ENCODE data around the gene KCNH8.

KCNH8 gene

DNA sequence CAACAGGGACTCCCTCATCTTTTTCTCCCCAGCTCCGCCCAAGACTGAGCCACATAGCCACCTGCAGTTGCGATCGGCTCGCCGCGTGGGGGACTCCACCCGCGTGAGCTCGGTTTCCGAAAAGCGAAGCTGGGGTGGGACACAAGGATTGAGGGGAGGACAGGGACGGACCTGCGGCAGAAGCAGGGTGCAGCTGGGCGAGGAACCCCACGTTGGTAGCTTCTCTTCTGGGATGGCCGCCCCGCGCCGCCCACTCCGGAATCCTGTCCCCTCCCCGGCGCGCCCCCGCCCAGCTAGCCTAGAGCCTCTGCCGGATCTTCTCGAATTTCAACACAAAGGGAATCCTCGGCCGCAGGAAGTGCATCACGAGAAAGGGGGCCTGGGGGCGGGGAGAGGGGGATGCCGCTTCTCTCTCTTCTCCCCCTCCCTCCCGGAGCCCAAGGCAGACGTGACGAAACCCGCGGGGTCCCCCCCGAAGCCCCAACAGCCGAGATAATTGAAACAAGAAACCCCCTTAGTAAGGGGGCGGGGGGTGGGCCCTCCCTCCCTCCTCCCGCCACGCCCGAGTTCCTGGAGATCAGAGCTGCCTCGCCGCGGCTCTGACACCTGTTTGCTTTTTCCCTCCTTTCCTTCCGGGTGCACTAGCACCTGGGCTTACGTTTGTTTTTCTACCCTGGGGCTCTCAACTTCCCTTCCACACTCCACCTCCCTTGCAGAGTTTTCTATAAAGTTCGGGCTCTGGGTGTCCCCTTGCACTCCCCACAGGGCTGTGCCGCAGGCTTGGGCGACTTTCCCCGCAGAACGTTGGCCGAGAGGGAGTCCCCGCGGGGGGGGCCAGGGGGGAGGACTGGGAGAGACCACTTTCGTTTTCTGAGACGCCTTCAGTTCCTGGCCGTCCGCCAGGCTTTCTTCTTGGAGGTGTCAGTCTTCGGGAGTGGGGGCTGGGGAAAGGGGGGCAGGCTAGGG, 1.3 kb upstream of the KCNH8 start:
- H3K27ac ChIP-seq (ENCODE audit: low read depth, low read length): no peak overlapping the region
- H3K36me3 ChIP-seq (ENCODE audit: control insufficient read depth, insufficient read depth, low read length): no peaks in the 10 kb centered on the region
- H3K9ac ChIP-seq (ENCODE audit: low read length): no peak overlapping the region
- no peaks in the 10 kb centered on the region for H3K27me3 ChIP-seq (ENCODE audit: control insufficient read depth, insufficient read depth, low read length)
- H3K4me3 ChIP-seq (ENCODE audit: low read length): peak overlapping the region; percentile 87
- peaks cover 4% of the 10 kb centered on the region for H3K4me1 ChIP-seq (ENCODE audit: control insufficient read depth, insufficient read depth, low read length)

DNA sequence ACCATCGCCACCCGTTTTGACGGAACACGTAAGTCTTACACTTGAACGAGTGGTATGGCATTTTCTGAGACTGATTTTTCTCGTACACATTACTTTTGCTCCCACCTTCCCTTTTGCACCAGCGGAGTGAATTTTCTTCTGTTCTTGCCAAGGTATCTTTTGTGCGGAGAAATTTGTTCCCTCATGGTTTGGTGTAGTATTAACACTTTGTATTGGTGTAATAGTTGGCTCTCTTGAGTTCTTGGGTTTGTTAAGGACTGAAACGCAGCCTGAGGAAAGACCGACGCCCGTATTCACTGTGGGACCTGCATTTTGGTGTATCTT, 420 bp downstream of the KCNH8 start:
- peaks cover 4% of the 10 kb centered on the region for H3K4me1 ChIP-seq (ENCODE audit: control insufficient read depth, insufficient read depth, low read length)
- no peaks in the 10 kb centered on the region for H3K36me3 ChIP-seq (ENCODE audit: control insufficient read depth, insufficient read depth, low read length)
- H3K27ac ChIP-seq (ENCODE audit: low read depth, low read length): no peak overlapping the region
- no peaks in the 10 kb centered on the region for H3K27me3 ChIP-seq (ENCODE audit: control insufficient read depth, insufficient read depth, low read length)
- H3K4me3 ChIP-seq (ENCODE audit: low read length): peak overlapping the region; percentile 54
- H3K9ac ChIP-seq (ENCODE audit: low read length): no peak overlapping the region

DNA sequence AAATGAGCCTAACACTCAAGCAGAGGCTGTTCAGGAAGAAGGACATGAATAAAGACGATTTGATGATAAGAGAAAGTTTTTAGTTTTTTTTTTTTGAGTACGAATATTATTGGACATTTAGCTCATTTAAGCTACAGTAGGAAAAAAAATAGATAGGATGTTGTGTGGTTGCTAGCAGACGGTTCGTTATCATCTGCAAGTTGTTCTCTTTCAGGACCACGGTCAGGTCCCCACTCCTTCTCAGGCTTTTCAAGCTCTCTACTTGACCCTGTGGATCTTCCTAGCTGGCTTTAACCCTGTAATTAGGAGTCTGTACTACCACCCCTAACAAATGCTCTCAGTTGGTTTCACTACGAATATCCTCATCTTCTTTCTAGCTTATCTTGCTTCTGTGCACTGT, 1.1 kb downstream of the KCNH8 start:
- no peak overlapping the region for H3K27ac ChIP-seq (ENCODE audit: low read depth, low read length)
- H3K4me3 ChIP-seq (ENCODE audit: low read length): no peak overlapping the region

DNA sequence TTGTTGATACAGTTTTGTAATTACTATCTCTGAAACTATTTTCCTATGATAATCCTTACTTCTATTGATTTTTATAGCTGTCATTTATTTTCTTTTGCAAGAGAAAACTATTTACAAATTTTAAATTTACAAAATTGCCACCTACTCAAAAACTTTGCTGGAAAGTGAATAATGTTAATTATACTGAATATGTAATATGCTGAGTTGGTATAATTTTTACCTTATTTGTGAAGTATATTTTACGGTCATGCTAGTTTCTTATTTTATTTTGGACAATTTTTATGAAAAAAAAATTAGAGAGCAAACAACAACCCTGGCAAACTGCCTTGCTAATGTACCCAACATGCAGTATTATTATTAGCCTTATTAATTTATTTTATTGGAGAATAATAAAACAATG, 2.9 kb downstream of the KCNH8 start:
- Histone ChIP-seq H3K4me1 (ENCODE audit: control insufficient read depth, insufficient read depth, low read length) (peaks cover 4% of the 10 kb centered on the region), H3K9ac (ENCODE audit: low read length) (no peak overlapping the region), H3K27me3 (ENCODE audit: control insufficient read depth, insufficient read depth, low read length) (no peaks in the 10 kb centered on the region), H3K27ac (ENCODE audit: low read depth, low read length) (no peak overlapping the region), H3K4me3 (ENCODE audit: low read length) (no peak overlapping the region), H3K36me3 (ENCODE audit: control insufficient read depth, insufficient read depth, low read length) (no peaks in the 10 kb centered on the region)

More for the DNA sequence above, 1.1 kb downstream of the KCNH8 start:
- no peaks in the 10 kb centered on the region for H3K36me3 ChIP-seq (ENCODE audit: control insufficient read depth, insufficient read depth, low read length)
- H3K27me3 ChIP-seq (ENCODE audit: control insufficient read depth, insufficient read depth, low read length): no peaks in the 10 kb centered on the region
- H3K9ac ChIP-seq (ENCODE audit: low read length): no peak overlapping the region
- H3K4me1 ChIP-seq (ENCODE audit: control insufficient read depth, insufficient read depth, low read length): peaks cover 4% of the 10 kb centered on the region

DNA sequence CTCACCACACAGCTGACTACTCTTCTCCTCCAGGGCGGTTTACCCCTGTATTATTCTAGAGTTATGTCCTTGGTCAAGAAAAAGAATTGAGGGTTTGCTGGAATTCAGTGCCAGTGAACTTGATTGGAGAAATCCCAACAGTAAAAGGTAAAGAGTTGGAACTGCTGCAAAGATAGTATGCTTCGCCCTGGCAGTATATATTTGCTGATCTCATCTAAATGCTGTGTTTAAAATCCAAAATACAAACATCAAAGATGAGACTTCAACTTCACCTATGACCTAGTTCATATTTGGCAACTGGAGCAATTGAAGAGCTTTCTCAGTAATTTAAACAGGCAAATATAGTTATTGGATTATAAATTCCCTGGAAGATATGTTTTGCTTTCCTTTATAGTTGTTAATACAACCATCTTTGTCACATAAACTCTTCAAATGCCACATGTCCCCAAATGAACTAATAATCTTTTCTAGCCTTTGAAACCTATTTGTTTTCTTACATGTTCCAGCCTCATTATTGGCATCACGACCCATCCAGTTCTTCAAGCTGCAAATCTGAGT, 6.5 kb downstream of the KCNH8 start:
- H3K36me3 ChIP-seq (ENCODE audit: control insufficient read depth, insufficient read depth, low read length): no peaks in the 10 kb centered on the region
- no peak overlapping the region for H3K4me3 ChIP-seq (ENCODE audit: low read length)
- H3K9ac ChIP-seq (ENCODE audit: low read length): no peak overlapping the region
- no peaks in the 10 kb centered on the region for H3K4me1 ChIP-seq (ENCODE audit: control insufficient read depth, insufficient read depth, low read length)
- no peak overlapping the region for H3K27ac ChIP-seq (ENCODE audit: low read depth, low read length)
- no peaks in the 10 kb centered on the region for H3K27me3 ChIP-seq (ENCODE audit: control insufficient read depth, insufficient read depth, low read length)

DNA sequence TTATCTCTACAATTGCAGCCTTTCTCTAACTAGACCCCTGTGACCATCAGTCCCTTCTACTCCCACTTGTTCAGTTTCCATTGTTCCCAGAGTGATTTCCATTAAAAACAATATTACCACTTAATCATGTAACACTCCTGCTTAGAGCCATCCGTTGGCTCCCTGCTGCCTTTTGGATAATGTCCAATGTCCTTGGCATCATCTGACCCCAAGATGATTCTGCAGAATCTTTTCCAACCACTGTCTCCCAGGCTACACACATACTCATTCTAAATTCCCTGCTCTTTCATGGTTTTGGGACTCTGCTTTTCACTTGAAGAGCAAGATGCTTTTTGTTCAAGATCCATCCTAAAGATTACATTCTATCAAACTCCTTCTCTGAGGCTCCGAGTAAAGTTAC, 7.1 kb downstream of the KCNH8 start:
- Histone ChIP-seq H3K4me1 (ENCODE audit: control insufficient read depth, insufficient read depth, low read length) (no peaks in the 10 kb centered on the region), H3K4me3 (ENCODE audit: low read length) (no peak overlapping the region), H3K27me3 (ENCODE audit: control insufficient read depth, insufficient read depth, low read length) (no peaks in the 10 kb centered on the region), H3K9ac (ENCODE audit: low read length) (no peak overlapping the region), H3K36me3 (ENCODE audit: control insufficient read depth, insufficient read depth, low read length) (no peaks in the 10 kb centered on the region), H3K27ac (ENCODE audit: low read depth, low read length) (no peak overlapping the region)

DNA sequence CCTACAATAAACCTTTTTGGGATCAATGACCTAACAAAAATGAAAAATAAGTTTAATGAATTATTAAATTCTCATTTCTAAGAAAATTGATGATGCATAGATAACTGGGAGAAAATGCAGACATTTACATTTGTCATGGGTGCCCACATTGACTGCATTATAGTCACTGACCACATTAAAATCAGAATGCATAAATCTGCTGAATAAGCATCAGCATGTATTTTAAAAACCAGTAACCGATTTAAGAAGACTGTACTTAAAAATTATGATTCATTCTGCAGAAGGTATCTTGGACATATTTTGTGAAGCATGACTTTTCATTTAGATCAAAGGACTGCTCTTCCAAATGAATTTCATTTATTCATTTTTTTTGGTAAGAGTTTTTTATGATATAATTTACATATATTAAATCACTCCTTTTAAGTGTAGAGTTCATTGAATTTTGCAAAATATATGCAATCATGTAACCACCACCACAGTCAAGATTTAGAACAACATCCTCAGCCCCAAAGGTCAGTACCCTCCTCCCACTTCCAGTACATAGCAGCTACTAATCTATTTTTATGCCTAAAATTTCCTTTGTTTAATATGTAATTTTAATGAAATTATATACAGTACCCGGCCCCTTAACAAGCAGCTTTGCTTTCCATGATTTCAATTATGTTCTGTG, 11.8 kb downstream of the KCNH8 start:
- no peak overlapping the region for H3K27ac ChIP-seq (ENCODE audit: low read depth, low read length)
- H3K9ac ChIP-seq (ENCODE audit: low read length): no peak overlapping the region
- no peaks in the 10 kb centered on the region for H3K4me1 ChIP-seq (ENCODE audit: control insufficient read depth, insufficient read depth, low read length)
- no peak overlapping the region for H3K4me3 ChIP-seq (ENCODE audit: low read length)
- H3K27me3 ChIP-seq (ENCODE audit: control insufficient read depth, insufficient read depth, low read length): no peaks in the 10 kb centered on the region
- no peaks in the 10 kb centered on the region for H3K36me3 ChIP-seq (ENCODE audit: control insufficient read depth, insufficient read depth, low read length)

DNA sequence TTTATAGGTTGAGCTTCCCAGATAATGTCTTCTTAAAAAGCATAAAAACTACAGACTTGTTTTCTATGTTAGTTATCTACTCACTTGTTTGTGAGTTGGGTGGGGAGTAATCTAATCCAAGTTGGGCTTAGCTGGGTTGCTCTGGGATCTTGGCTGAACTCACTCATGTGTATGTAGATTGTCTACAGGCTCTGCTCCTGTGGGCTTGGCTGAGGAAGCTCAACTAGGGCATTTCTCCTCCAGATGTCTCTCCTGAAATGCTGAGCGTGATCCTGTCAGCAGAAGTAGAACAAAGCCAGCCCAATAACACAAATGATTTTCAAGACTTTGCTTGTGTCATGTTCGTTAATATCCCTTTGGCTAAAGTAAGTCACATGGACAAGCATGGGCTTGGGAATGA, 17.3 kb downstream of the KCNH8 start:
- Histone ChIP-seq H3K36me3 (ENCODE audit: control insufficient read depth, insufficient read depth, low read length) (no peaks in the 10 kb centered on the region), H3K27me3 (ENCODE audit: control insufficient read depth, insufficient read depth, low read length) (no peaks in the 10 kb centered on the region), H3K4me1 (ENCODE audit: control insufficient read depth, insufficient read depth, low read length) (no peaks in the 10 kb centered on the region), H3K9ac (ENCODE audit: low read length) (no peak overlapping the region), H3K4me3 (ENCODE audit: low read length) (no peak overlapping the region), H3K27ac (ENCODE audit: low read depth, low read length) (no peak overlapping the region)

DNA sequence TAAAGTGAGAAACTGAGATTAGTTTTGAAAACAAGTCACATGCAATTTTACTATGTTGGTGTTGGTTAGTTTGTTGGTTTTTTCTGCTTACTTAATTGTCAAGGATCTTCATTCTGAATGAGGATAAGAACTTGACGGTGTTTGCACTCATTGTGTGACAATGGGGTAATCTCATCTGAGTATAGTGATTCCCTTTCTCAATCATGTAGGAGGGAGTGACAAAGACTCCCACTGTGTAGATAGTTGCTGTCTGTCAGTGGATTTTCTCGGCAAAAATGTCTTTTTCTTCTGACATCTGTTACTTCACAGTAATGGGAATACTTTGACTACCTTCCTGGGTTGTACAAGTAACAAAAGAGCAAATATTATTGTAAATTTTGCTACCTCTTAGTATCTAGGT, 23.5 kb downstream of the KCNH8 start:
- Histone ChIP-seq H3K27ac (ENCODE audit: low read depth, low read length) (no peak overlapping the region), H3K9ac (ENCODE audit: low read length) (no peak overlapping the region), H3K4me1 (ENCODE audit: control insufficient read depth, insufficient read depth, low read length) (no peaks in the 10 kb centered on the region), H3K4me3 (ENCODE audit: low read length) (no peak overlapping the region), H3K36me3 (ENCODE audit: control insufficient read depth, insufficient read depth, low read length) (no peaks in the 10 kb centered on the region), H3K27me3 (ENCODE audit: control insufficient read depth, insufficient read depth, low read length) (no peaks in the 10 kb centered on the region)

DNA sequence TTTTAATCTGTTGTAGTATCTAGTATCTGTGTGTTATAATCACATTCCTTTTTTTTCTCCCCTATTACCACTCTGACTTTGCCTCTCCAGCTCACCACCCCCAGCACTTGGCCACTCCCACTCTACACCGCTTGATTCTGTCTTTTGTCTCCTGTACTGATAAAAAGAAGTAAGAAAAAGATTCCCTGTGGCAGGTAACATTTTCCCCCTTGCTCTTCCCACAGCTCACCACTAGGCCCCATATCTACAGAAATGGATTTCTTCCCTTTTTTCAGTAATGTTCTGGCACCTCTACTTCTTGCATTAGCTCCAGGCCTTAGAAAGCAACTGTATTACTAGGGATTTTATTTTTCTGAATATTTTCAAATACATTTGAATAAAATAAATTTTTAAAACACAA, 25.6 kb downstream of the KCNH8 start:
- Histone ChIP-seq H3K4me1 (ENCODE audit: control insufficient read depth, insufficient read depth, low read length) (no peaks in the 10 kb centered on the region), H3K27me3 (ENCODE audit: control insufficient read depth, insufficient read depth, low read length) (no peaks in the 10 kb centered on the region), H3K27ac (ENCODE audit: low read depth, low read length) (no peak overlapping the region), H3K36me3 (ENCODE audit: control insufficient read depth, insufficient read depth, low read length) (no peaks in the 10 kb centered on the region), H3K4me3 (ENCODE audit: low read length) (no peak overlapping the region), H3K9ac (ENCODE audit: low read length) (no peak overlapping the region)

DNA sequence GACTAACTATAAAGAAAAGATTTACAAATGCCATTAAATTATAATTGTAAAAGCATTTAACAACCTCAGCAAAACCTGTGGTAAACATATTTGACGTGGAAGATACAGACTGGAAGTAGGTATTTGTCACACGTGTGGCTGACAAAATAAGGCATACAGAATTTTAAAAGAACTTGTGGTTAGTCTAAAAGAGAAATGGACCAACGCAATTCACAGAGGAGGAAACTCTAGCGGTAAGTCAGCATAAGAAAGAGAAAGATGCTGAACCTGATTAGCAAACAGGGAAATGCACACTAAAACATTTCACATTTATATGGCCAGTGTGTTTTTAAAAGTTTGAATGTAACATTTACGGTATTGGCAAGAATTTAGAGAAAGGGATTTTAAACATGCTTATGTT, 35.3 kb downstream of the KCNH8 start:
- Histone ChIP-seq H3K4me3 (ENCODE audit: low read length) (no peak overlapping the region), H3K27ac (ENCODE audit: low read depth, low read length) (no peak overlapping the region), H3K9ac (ENCODE audit: low read length) (no peak overlapping the region), H3K36me3 (ENCODE audit: control insufficient read depth, insufficient read depth, low read length) (no peaks in the 10 kb centered on the region), H3K27me3 (ENCODE audit: control insufficient read depth, insufficient read depth, low read length) (no peaks in the 10 kb centered on the region), H3K4me1 (ENCODE audit: control insufficient read depth, insufficient read depth, low read length) (no peaks in the 10 kb centered on the region)

DNA sequence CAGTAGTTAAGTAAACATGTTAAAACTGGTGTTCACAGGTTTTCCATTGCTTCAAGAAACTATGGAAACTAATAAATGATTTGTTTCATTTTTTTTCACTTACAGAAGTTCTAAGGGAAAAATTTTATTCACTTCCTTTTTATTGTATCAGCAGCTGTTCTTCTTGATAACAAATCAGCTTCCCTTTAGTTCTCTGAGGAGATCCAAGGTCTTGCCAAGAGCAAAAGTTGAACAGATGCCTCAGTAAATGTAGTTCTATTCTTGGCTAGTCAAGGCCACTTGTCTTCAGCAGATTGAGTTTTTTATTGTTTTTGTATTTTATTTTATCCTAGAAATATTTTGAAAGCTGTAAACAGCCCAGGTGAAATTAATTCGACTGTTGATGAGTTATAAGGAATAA, 41.8 kb downstream of the KCNH8 start:
- Histone ChIP-seq H3K27ac (ENCODE audit: low read depth, low read length) (no peak overlapping the region), H3K27me3 (ENCODE audit: control insufficient read depth, insufficient read depth, low read length) (no peaks in the 10 kb centered on the region), H3K4me3 (ENCODE audit: low read length) (no peak overlapping the region), H3K9ac (ENCODE audit: low read length) (no peak overlapping the region), H3K36me3 (ENCODE audit: control insufficient read depth, insufficient read depth, low read length) (no peaks in the 10 kb centered on the region), H3K4me1 (ENCODE audit: control insufficient read depth, insufficient read depth, low read length) (no peaks in the 10 kb centered on the region)

Data from rectal smooth muscle tissue (tissue), 1 donor.